GM21447 (cell line): Measurements from ENCODE around the gene LRBA.
"Not testable (repeated sequence)": the region's sequence is repeated elsewhere in the genome, so short reads cannot be mapped to it uniquely, and the experiment has no call there.

Source experiments
- ATAC-seq: cut with Tn5 transposase; IDR thresholded peaks from one replicate; pipeline ENCODE4 v1.9.1; 2021; ENCODE audit not compliant: unreplicated experiment

The LRBA gene

GRCh38 chr4:150515135-150515534 is 499.9 kb downstream of the LRBA start:
- no peak for ATAC-seq

GRCh38 chr4:150514709-150515108 is 500.4 kb downstream of the LRBA start:
- no peak for ATAC-seq

GRCh38 chr4:150510176-150510865 is 504.8 kb downstream of the LRBA start:
- ATAC-seq: no peak

- not testable (repeated sequence) for ATAC-seq
Measured at GRCh38 chr4:150507656-150508055, 507.4 kb downstream of the LRBA start.

GRCh38 chr4:150501983-150502382 is 513.1 kb downstream of the LRBA start:
- ATAC-seq: no peak

- ATAC-seq: no peak
Measured at GRCh38 chr4:150501009-150501727, 513.9 kb downstream of the LRBA start.

DNA sequence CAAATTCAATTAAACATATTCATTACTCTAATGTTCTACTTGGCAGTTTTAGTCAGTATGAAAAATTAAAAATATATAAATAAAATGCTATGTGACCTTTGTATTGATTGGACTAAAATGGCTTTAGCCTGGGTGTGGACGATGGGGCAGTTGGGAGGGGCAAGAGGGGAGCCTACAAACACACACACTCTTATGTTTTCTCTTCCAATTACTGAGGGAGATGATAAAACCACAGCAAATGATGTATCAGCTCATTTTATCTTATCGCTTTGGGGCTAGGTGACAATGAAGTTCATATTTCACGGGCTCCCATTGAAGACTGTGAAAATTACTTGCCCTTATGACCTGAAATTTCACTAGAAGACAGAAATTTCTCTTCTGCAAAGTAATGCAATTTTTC is 517.5 kb downstream of the LRBA start:
- no peak for ATAC-seq

DNA sequence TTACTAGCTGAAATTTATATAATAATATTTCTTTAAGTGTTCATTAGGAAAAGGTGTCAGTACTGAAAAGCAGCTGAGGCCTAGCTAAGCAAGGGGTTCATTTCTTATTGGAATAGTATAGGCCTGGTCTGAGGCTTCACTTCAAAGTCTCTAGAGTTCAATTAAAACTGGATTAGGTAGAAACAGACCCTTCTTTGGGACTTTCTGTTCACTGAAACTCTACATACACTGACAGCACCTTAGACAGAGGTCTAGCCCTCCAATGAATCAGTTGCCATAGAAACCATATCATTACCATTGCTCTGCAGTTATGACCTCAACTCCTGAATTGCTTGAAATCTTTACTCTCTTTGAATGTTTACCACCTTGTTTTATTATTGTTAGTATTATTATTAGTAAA is 519.5 kb downstream of the LRBA start:
- no peak for ATAC-seq

DNA sequence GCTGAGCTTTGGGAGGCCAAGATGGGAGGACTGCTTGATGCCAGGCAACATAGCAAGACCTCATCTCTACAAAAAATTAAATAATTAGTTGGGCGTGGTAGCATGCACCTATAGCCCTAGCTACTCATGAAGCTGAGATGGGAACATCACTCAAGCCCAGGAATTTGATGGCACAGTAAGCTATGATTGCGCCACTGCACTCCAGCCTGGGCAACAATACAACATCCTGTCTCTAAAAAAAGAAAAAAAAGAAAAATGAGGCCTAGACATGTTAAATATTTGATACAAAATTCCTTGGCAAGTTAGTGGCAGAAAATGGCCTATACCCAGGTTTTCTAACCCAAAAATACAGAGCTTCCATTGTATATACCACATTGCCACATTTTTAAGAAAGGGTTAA is 521.2 kb downstream of the LRBA start:
- no peak for ATAC-seq

GRCh38 chr4:150491132-150492049 is 523.7 kb downstream of the LRBA start:
- ATAC-seq: no peak

DNA sequence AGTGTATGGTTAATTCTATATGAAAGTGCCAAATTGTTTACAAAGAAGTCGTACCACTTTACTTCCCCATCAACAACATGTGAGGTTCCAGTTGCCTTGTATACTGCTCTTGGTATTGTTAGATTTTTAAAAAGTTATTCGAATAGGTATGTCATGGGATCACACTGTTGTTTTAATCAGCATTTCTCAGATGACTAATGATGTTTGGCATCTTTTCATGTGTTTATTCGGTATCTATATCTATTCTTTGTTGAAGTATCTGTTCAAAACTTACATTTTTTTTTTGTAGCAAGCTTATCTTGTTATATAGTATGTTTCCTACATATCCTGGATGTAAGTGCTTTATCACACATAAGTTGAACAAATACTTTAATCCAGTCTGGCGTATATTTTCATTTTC is 532.5 kb downstream of the LRBA start:
- no peak for ATAC-seq

DNA sequence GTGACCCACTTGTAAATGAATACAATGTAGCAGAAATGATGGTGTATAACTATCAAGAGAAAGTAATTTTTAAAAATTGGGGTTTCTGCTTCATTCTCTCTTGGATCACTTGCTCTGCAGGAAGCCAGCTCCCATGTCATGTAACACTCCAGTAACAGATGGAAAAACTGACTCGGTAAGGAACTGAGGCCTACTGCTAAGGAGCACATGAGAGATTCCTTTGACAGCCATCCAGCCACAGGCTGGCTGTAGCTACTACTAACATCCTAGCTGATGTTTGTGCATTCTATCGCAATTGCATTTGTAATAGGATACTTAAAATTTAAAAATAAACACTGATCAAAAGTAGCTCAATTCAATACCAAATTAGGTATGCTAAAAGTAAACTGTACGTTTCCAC is 535.4 kb downstream of the LRBA start:
- no peak for ATAC-seq

DNA sequence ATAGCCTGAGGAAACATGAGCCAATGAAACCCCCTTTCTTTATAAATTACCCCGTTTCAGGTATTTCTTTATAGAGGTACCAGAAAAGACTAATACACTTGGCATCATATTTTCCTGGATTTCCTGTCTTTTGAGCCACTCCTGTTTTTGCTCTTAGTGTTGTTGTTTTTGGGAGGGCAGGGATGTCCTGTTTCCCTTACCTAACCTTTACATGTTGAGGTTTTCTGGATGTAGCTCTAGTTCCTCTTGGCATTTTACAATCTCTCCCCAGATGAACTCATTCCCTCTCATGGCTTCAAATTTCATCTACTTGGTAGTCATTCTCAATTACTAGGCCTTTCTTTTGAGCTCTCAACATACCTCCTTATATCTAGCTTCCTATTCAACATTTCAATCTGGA is 537.2 kb downstream of the LRBA start:
- ATAC-seq: no peak

GRCh38 chr4:150476776-150477175 is 538.3 kb downstream of the LRBA start:
- no peak for ATAC-seq

GRCh38 chr4:150475763-150476162 is 539.3 kb downstream of the LRBA start:
- no peak for ATAC-seq

DNA sequence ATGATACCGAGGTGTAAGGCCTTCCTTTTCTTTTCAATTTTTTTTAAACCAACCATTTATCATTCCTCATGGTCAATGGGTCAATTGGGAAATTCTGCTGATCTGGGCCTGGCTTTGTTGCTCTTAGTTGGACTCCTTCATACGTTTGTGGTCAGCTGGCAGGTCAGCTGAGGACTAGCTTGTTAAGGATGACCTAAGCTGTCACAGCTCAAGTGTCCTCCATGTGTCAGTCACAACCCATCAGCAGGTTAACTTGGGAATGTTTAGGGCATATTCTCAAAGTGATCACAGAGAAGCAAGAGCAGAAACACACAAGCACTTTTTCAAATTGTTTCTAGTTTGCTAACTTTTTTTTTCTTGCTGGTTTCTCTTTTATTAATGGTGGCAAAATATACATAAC is 550.6 kb downstream of the LRBA start:
- ATAC-seq: no peak

DNA sequence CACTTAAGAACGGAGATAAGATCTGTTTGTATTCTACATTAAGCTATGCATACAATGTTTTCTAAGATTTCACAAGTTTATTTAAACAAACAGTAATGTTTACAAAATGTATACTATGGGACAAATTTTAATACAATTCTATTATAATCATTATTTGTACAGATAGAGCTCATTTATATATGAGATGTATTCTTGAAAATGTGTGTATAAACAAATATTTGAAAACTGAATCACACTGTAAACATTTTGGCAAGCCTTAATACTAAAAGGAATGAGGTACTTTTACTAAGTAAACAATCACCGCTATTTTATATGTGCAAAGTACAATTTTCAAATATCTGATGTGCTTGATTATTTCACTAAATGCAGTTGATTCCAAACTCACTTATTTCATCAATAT is 552.3 kb downstream of the LRBA start:
- no peak for ATAC-seq

- ATAC-seq: no peak
Measured at GRCh38 chr4:150461957-150462356, 553.1 kb downstream of the LRBA start.

GRCh38 chr4:150457802-150458201 is 557.3 kb downstream of the LRBA start:
- ATAC-seq: no peak

- no peak for ATAC-seq
Measured at GRCh38 chr4:150451883-150452282, 563.2 kb downstream of the LRBA start.

- no peak for ATAC-seq
Measured at GRCh38 chr4:150447356-150447755, 567.7 kb downstream of the LRBA start.

DNA sequence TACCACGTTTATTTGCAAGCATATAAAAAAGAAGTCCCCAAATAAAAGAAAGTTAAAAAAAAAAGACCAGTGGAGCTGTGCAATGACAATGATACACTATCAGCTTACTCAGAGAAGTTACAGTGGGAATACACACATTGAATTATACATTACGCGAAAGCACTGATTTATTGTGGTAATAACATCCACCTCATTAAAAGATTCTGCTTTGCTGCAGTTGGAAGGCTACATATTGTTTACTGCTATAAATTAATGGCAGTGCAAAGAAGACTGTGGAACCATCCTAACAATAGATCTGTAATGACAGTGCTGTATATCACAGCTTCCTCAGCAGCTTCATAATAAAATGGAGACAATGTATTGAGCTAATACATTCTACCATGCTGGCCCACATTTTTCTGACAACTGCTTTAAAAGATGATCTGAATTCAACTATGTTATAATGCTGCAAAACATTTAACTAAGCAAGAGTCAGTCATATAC is 575.6 kb downstream of the LRBA start:
- no peak for ATAC-seq
